ENCODE results near the gene PTTG1IP.

PTTG1IP gene

DNA sequence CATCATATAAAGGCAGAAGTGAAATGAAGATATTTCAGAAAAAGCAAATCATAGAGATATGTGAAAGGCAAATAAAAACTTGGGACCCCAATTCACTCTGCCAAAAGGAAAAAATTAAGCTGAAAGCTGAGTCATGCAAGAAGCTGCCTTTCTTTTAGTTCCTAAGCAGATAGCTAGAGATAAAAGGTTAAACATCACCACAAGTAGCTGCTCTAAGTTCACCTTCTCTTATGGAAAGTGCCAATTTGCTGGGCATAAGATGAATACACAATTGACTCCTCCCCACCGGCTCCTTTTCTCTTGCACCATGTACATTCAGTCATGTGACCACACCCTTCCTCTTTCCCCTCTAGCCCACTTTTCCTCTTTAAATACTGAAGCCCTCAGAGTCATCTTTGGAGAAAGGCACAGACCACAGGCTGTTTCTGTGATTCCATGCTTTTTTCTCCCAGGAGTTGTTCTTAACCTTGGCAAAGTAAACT is 50.3 kb downstream of the PTTG1IP start:
- H3K23ac ChIP-seq (ENCODE audit: low read length): no peak overlapping the region
- no peak overlapping the region for H2AK5ac ChIP-seq (ENCODE audit: low read length)
- H4K8ac ChIP-seq (ENCODE audit: low read depth, low read length): no peak overlapping the region
- no peak overlapping the region for H3K18ac ChIP-seq (ENCODE audit: low read length)
- no peak overlapping the region for H3K27ac ChIP-seq (ENCODE audit: low read depth, low read length)
- peaks cover 5% of the 10 kb centered on the region for H3K79me1 ChIP-seq (ENCODE audit: low read length)
- H2BK5ac ChIP-seq (ENCODE audit: low read depth, low read length, poor library complexity): no peak overlapping the region
- no peak overlapping the region for H3K14ac ChIP-seq (ENCODE audit: low read length)
- no peak for DNase-seq
- H3K4me1 ChIP-seq (ENCODE audit: control insufficient read depth in 1 of 2, insufficient read depth in 2 of 2, low read length in 2 of 2): peaks cover 4% of the 10 kb centered on the region in 2 experiments
- H2BK120ac ChIP-seq (ENCODE audit: insufficient read depth, low read length, poor library complexity): no peak overlapping the region
- no peak overlapping the region for H4K91ac ChIP-seq (ENCODE audit: low read depth, low read length)
- peaks cover 33% of the 10 kb centered on the region for H3K9me3 ChIP-seq (ENCODE audit: insufficient read depth, low read depth, low read length)
- H3K4me3 ChIP-seq (ENCODE audit: low read depth, low read length): no peak overlapping the region
- WGBS (ENCODE audit: extremely low coverage, insufficient coverage, insufficient read length): no CpG with 5 or more reads among the region's 1 CpG
- H3K4ac ChIP-seq (ENCODE audit: low read depth, low read length): no peak overlapping the region
- H2AFZ ChIP-seq (ENCODE audit: insufficient read depth, low read length, poor library complexity): no peak overlapping the region
- H3K4me2 ChIP-seq (ENCODE audit: low read length): no peak overlapping the region
- no peaks in the 10 kb centered on the region for H3K36me3 ChIP-seq (ENCODE audit: control insufficient read depth in 1 of 2, insufficient read depth in 2 of 2, low read length in 2 of 2)
- H4K12ac ChIP-seq (ENCODE audit: low read depth, low read length): no peak overlapping the region
- H3K79me2 ChIP-seq (ENCODE audit: control insufficient read depth, insufficient read depth, low read length, poor library complexity): peaks cover 2% of the 10 kb centered on the region
- H2BK12ac ChIP-seq (ENCODE audit: low read length): no peak overlapping the region
- H3K9ac ChIP-seq (ENCODE audit: low read length): no peak overlapping the region
- H3K27me3 ChIP-seq (ENCODE audit: insufficient read depth, low read length): no peaks in the 10 kb centered on the region

DNA sequence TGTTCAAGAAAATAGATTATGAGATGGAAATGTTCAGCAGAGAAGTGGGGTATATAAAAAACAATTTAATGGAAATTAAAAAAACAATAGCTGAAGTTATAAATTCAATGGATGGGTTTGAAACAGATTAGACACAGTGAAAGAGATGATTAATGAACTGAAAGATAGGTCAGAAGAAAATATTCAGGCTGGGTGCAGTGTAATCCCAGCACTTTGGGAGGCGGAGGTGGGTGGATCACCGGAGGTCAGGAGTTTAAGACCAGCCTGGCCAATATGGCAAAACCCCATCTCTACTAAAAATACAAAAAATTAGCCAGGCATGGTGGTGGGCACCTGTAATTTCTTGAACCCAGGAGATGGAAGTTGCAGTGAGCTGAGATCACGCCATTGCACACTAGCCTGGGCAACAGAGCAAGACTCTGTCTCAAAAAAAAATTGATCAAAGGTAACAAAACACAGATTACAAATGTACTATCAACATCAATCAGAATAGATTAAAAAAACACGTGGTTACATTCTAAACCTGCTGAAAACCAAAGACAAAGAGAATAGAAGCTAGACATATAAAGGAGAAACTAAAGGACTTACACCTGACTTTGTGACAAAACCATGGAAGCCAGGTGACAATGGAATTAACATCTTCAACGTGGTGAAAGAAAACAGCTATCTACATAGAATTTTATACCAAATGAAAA is 50.9 kb downstream of the PTTG1IP start:
- H3K79me1 ChIP-seq (ENCODE audit: low read length): peaks cover 9% of the 10 kb centered on the region
- no peak overlapping the region for H3K4me2 ChIP-seq (ENCODE audit: low read length)
- no peak overlapping the region for H2AK5ac ChIP-seq (ENCODE audit: low read length)
- no peaks in the 10 kb centered on the region for H3K27me3 ChIP-seq (ENCODE audit: insufficient read depth, low read length)
- no peak overlapping the region for H2BK120ac ChIP-seq (ENCODE audit: insufficient read depth, low read length, poor library complexity)
- H4K12ac ChIP-seq (ENCODE audit: low read depth, low read length): no peak overlapping the region
- H3K14ac ChIP-seq (ENCODE audit: low read length): no peak overlapping the region
- peaks cover 5% of the 10 kb centered on the region for H3K79me2 ChIP-seq (ENCODE audit: control insufficient read depth, insufficient read depth, low read length, poor library complexity)
- no peak overlapping the region for H2AFZ ChIP-seq (ENCODE audit: insufficient read depth, low read length, poor library complexity)
- peaks cover 30% of the 10 kb centered on the region for H3K9me3 ChIP-seq (ENCODE audit: insufficient read depth, low read depth, low read length)
- H3K18ac ChIP-seq (ENCODE audit: low read length): no peak overlapping the region
- no peak for DNase-seq
- no peak overlapping the region for H3K27ac ChIP-seq (ENCODE audit: low read depth, low read length)
- H3K4me3 ChIP-seq (ENCODE audit: low read depth, low read length): no peak overlapping the region
- H3K4me1 ChIP-seq (ENCODE audit: control insufficient read depth in 1 of 2, insufficient read depth in 2 of 2, low read length in 2 of 2): peaks cover 4% of the 10 kb centered on the region in 2 experiments
- no peak overlapping the region for H3K4ac ChIP-seq (ENCODE audit: low read depth, low read length)
- no peak overlapping the region for H4K91ac ChIP-seq (ENCODE audit: low read depth, low read length)
- H4K8ac ChIP-seq (ENCODE audit: low read depth, low read length): no peak overlapping the region
- H3K23ac ChIP-seq (ENCODE audit: low read length): no peak overlapping the region
- no peaks in the 10 kb centered on the region for H3K36me3 ChIP-seq (ENCODE audit: control insufficient read depth in 1 of 2, insufficient read depth in 2 of 2, low read length in 2 of 2)
- H3K9ac ChIP-seq (ENCODE audit: low read length): no peak overlapping the region
- H2BK5ac ChIP-seq (ENCODE audit: low read depth, low read length, poor library complexity): no peak overlapping the region
- no CpG with 5 or more reads among the region's 5 CpGs for WGBS (ENCODE audit: extremely low coverage, insufficient coverage, insufficient read length)
- no peak overlapping the region for H2BK12ac ChIP-seq (ENCODE audit: low read length)

DNA sequence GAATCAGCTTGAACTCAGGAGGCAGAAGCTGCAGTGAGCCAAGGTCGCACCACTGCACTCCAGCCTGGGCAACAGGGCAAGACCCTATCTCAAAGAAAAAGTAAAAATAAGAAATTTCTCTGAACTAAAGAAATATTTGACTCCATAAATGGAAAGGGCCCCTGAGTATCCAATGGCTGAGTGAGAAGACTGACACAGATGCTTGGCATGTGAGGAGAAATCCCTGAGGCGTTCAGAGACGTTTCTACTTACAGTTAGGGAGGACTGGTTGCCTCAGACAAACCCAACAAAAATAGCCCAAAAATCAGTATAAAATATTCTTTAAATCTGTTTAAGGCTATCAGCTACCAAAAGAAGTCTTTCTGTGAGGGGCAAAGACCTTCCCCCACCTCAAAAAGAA is 52.6 kb downstream of the PTTG1IP start:
- no peak overlapping the region for H4K12ac ChIP-seq (ENCODE audit: low read depth, low read length)
- peaks cover 9% of the 10 kb centered on the region for H3K79me1 ChIP-seq (ENCODE audit: low read length)
- no CpG with 5 or more reads among the region's 3 CpGs for WGBS (ENCODE audit: extremely low coverage, insufficient coverage, insufficient read length)
- no peak overlapping the region for H4K91ac ChIP-seq (ENCODE audit: low read depth, low read length)
- no peak overlapping the region for H2AK5ac ChIP-seq (ENCODE audit: low read length)
- H3K23ac ChIP-seq (ENCODE audit: low read length): no peak overlapping the region
- H3K4me3 ChIP-seq (ENCODE audit: low read depth, low read length): no peak overlapping the region
- no peak overlapping the region for H2AFZ ChIP-seq (ENCODE audit: insufficient read depth, low read length, poor library complexity)
- no peak overlapping the region for H2BK12ac ChIP-seq (ENCODE audit: low read length)
- H3K9me3 ChIP-seq (ENCODE audit: insufficient read depth, low read depth, low read length): peaks cover 32% of the 10 kb centered on the region
- H4K8ac ChIP-seq (ENCODE audit: low read depth, low read length): no peak overlapping the region
- no peak overlapping the region for H2BK120ac ChIP-seq (ENCODE audit: insufficient read depth, low read length, poor library complexity)
- no peak overlapping the region for H3K4ac ChIP-seq (ENCODE audit: low read depth, low read length)
- no peak overlapping the region for H3K27ac ChIP-seq (ENCODE audit: low read depth, low read length)
- no peaks in the 10 kb centered on the region for H3K36me3 ChIP-seq (ENCODE audit: control insufficient read depth in 1 of 2, insufficient read depth in 2 of 2, low read length in 2 of 2)
- no peak overlapping the region for H3K14ac ChIP-seq (ENCODE audit: low read length)
- no peak overlapping the region for H3K9ac ChIP-seq (ENCODE audit: low read length)
- no peak overlapping the region for H3K4me2 ChIP-seq (ENCODE audit: low read length)
- no peaks in the 10 kb centered on the region for H3K27me3 ChIP-seq (ENCODE audit: insufficient read depth, low read length)
- peaks cover 9 to 14% of the 10 kb centered on the region in 2 experiments for H3K4me1 ChIP-seq (ENCODE audit: control insufficient read depth in 1 of 2, insufficient read depth in 2 of 2, low read length in 2 of 2)
- peaks cover 8% of the 10 kb centered on the region for H3K79me2 ChIP-seq (ENCODE audit: control insufficient read depth, insufficient read depth, low read length, poor library complexity)
- DNase-seq: peak in 1 of 2 donors; percentile 40
- no peak overlapping the region for H3K18ac ChIP-seq (ENCODE audit: low read length)
- H2BK5ac ChIP-seq (ENCODE audit: low read depth, low read length, poor library complexity): no peak overlapping the region

GRCh38 chr21:44819283-44820243 is 53.9 kb downstream of the PTTG1IP start:
- peaks cover 9% of the 10 kb centered on the region for H3K79me1 ChIP-seq (ENCODE audit: low read length)
- H2BK120ac ChIP-seq (ENCODE audit: insufficient read depth, low read length, poor library complexity): no peak overlapping the region
- H2AK5ac ChIP-seq (ENCODE audit: low read length): no peak overlapping the region
- no peaks in the 10 kb centered on the region for H3K36me3 ChIP-seq (ENCODE audit: control insufficient read depth in 1 of 2, insufficient read depth in 2 of 2, low read length in 2 of 2)
- no peak overlapping the region for H3K9ac ChIP-seq (ENCODE audit: low read length)
- H3K27ac ChIP-seq (ENCODE audit: low read depth, low read length): no peak overlapping the region
- H3K23ac ChIP-seq (ENCODE audit: low read length): no peak overlapping the region
- H4K91ac ChIP-seq (ENCODE audit: low read depth, low read length): no peak overlapping the region
- no CpG with 5 or more reads among the region's 33 CpGs for WGBS (ENCODE audit: extremely low coverage, insufficient coverage, insufficient read length)
- peaks cover 9 to 14% of the 10 kb centered on the region in 2 experiments for H3K4me1 ChIP-seq (ENCODE audit: control insufficient read depth in 1 of 2, insufficient read depth in 2 of 2, low read length in 2 of 2)
- H3K27me3 ChIP-seq (ENCODE audit: insufficient read depth, low read length): no peaks in the 10 kb centered on the region
- H3K4me2 ChIP-seq (ENCODE audit: low read length): no peak overlapping the region
- H2AFZ ChIP-seq (ENCODE audit: insufficient read depth, low read length, poor library complexity): no peak overlapping the region
- peak overlapping the region; percentile 5 for H3K4me3 ChIP-seq (ENCODE audit: low read depth, low read length)
- no peak overlapping the region for H3K4ac ChIP-seq (ENCODE audit: low read depth, low read length)
- DNase-seq: no peak
- H2BK5ac ChIP-seq (ENCODE audit: low read depth, low read length, poor library complexity): no peak overlapping the region
- H3K18ac ChIP-seq (ENCODE audit: low read length): no peak overlapping the region
- no peak overlapping the region for H4K8ac ChIP-seq (ENCODE audit: low read depth, low read length)
- H2BK12ac ChIP-seq (ENCODE audit: low read length): no peak overlapping the region
- H4K12ac ChIP-seq (ENCODE audit: low read depth, low read length): no peak overlapping the region
- H3K14ac ChIP-seq (ENCODE audit: low read length): no peak overlapping the region
- peaks cover 32% of the 10 kb centered on the region for H3K9me3 ChIP-seq (ENCODE audit: insufficient read depth, low read depth, low read length)
- peaks cover 8% of the 10 kb centered on the region for H3K79me2 ChIP-seq (ENCODE audit: control insufficient read depth, insufficient read depth, low read length, poor library complexity)

Data from trophoblast cell (in vitro differentiated cells and primary cell).